Stimulated activated CD8-positive, alpha-beta memory T cell treated with anti-CD3 and anti-CD28 coated beads, Interleukin-4, amount 100 ng/mL, for 48 hours (primary cell): ENCODE data around the gene NUDT19.
"Not testable (repeated sequence)": the region's sequence is repeated elsewhere in the genome, so short reads cannot be mapped to it uniquely, and the experiment has no call there.

Source experiments
- DNase-seq: peaks from one replicate; pipeline ENCODE4 v3.0.0-alpha.2; 2020

NUDT19 gene

GRCh38 chr19:32717496-32717895 is 25.9 kb downstream of the NUDT19 start:
- no peak for DNase-seq

GRCh38 chr19:32718286-32718685 is 26.7 kb downstream of the NUDT19 start:
- DNase-seq: no peak

- peak; percentile 29 for DNase-seq
Measured at GRCh38 chr19:32719611-32720059, 28.0 kb downstream of the NUDT19 start, which contains the start of gene TDRD12. Gene TDRD12 (plus strand): TSS chr19:32719767. CDS start chr19:32720073, 306 bp downstream.

GRCh38 chr19:32720216-32720935 is 28.8 kb downstream of the NUDT19 start:
- no peak for DNase-seq

- DNase-seq: no peak
Measured at GRCh38 chr19:32720936-32721250, 29.3 kb downstream of the NUDT19 start.

- no peak for DNase-seq
Measured at GRCh38 chr19:32735936-32736335, 44.3 kb downstream of the NUDT19 start.

- no peak for DNase-seq
Measured at GRCh38 chr19:32743021-32743420, 51.4 kb downstream of the NUDT19 start.

GRCh38 chr19:32743447-32743846 is 51.8 kb downstream of the NUDT19 start:
- DNase-seq: no peak

GRCh38 chr19:32744555-32745325 is 53.1 kb downstream of the NUDT19 start:
- no peak for DNase-seq

- not testable (repeated sequence) for DNase-seq
Measured at GRCh38 chr19:32745594-32746251, 54.1 kb downstream of the NUDT19 start.

- peak; percentile 26 for DNase-seq
Measured at GRCh38 chr19:32746631-32747196, 55.1 kb downstream of the NUDT19 start.

- DNase-seq: peak; percentile 29
Measured at GRCh38 chr19:32748497-32748896, 56.9 kb downstream of the NUDT19 start.

GRCh38 chr19:32748948-32749347 is 57.3 kb downstream of the NUDT19 start:
- no peak for DNase-seq

GRCh38 chr19:32749361-32749760 is 57.7 kb downstream of the NUDT19 start:
- no peak for DNase-seq

- DNase-seq: no peak
Measured at GRCh38 chr19:32750441-32751055, 58.9 kb downstream of the NUDT19 start.

GRCh38 chr19:32751066-32751465 is 59.4 kb downstream of the NUDT19 start:
- no peak for DNase-seq

GRCh38 chr19:32757189-32757588 is 65.6 kb downstream of the NUDT19 start:
- no peak for DNase-seq
